ENCODE measurements around the gene ZNF580. TPM values are rescaled to one million over a fixed set of nuclear protein-coding genes. Genes with fewer than 3 reads are reported as not detected.

The ZNF580 gene
- total RNA-seq, 1 donor from 2014 or later, result 30.7 TPM

- H3K4me1 ChIP-seq, result no peaks in the 10 kb centered on the region
- H3K4me3 ChIP-seq, result no peak overlapping the region
These were observed 28.0 kb downstream of the ZNF580 start for GRCh38 chr19:55668603-55669348.

GRCh38 chr19:55669418-55670279 is 28.8 kb downstream of the ZNF580 start:
- Histone ChIP-seq H3K27ac (no peak overlapping the region), H3K36me3 (peaks cover 91% of the 10 kb centered on the region), H3K4me1 (peaks cover 4% of the 10 kb centered on the region), H3K4me3 (no peak overlapping the region), H3K9me3 (no peaks in the 10 kb centered on the region), H3K27me3 (no peaks in the 10 kb centered on the region)
- intact Hi-C loops (cut with DNase I), result no loop called here
- TF ChIP-seq CTCF (IDR thresholded peaks at IDR 0.05), result no peak
- no peak for DNase-seq
- no peak for ATAC-seq

More at GRCh38 chr19:55668603-55669348, 28.0 kb downstream of the ZNF580 start:
- no peak for TF ChIP-seq CTCF (IDR thresholded peaks at IDR 0.05)
- H3K27me3 ChIP-seq, result no peaks in the 10 kb centered on the region
- no peak overlapping the region for H3K27ac ChIP-seq
- ATAC-seq (no peak), DNase-seq (no peak)
- no peaks in the 10 kb centered on the region for H3K9me3 ChIP-seq
- peaks cover 93% of the 10 kb centered on the region for H3K36me3 ChIP-seq
- intact Hi-C loops (cut with DNase I), result no loop called here

- TF ChIP-seq CTCF (IDR thresholded peaks at IDR 0.05), result no peak
- Histone ChIP-seq H3K4me1 (peaks cover 4% of the 10 kb centered on the region), H3K27me3 (no peaks in the 10 kb centered on the region), H3K27ac (no peak overlapping the region), H3K36me3 (peaks cover 84% of the 10 kb centered on the region), H3K9me3 (no peaks in the 10 kb centered on the region), H3K4me3 (no peak overlapping the region)
- ATAC-seq (no peak), DNase-seq (no peak)
- intact Hi-C loops (cut with DNase I), result no loop called here
These were observed 29.7 kb downstream of the ZNF580 start for GRCh38 chr19:55670280-55671053.

GRCh38 chr19:55671054-55671378 is 30.2 kb downstream of the ZNF580 start:
- no peaks in the 10 kb centered on the region for H3K9me3 ChIP-seq
- H3K36me3 ChIP-seq, result peaks cover 79% of the 10 kb centered on the region
- H3K27me3 ChIP-seq, result no peaks in the 10 kb centered on the region
- no peak for ATAC-seq
- no peak for DNase-seq
- H3K4me3 ChIP-seq, result no peak overlapping the region
- peaks cover 8% of the 10 kb centered on the region for H3K4me1 ChIP-seq
- no peak overlapping the region for H3K27ac ChIP-seq
- intact Hi-C loops (cut with DNase I), result no loop called here
- no peak for TF ChIP-seq CTCF (IDR thresholded peaks at IDR 0.05)

GRCh38 chr19:55672418-55672817 is 31.6 kb downstream of the ZNF580 start:
- intact Hi-C loops (cut with DNase I), result no loop called here
- peaks cover 65% of the 10 kb centered on the region for H3K36me3 ChIP-seq
- no peak for TF ChIP-seq CTCF (IDR thresholded peaks at IDR 0.05)
- no peak overlapping the region for H3K4me3 ChIP-seq
- H3K4me1 ChIP-seq, result peaks cover 22% of the 10 kb centered on the region
- H3K27me3 ChIP-seq, result no peaks in the 10 kb centered on the region
- H3K27ac ChIP-seq, result no peak overlapping the region
- no peaks in the 10 kb centered on the region for H3K9me3 ChIP-seq
- ATAC-seq (no peak), DNase-seq (no peak)

Data from upper lobe of right lung (tissue), 1 donor.